ENCODE measurements around the gene GATA3. TPM values are rescaled to one million over a fixed set of nuclear protein-coding genes. Genes with fewer than 3 reads are reported as not detected.

GATA3 gene
- total and polyA plus RNA-seq, 2 experiments from 2014 or later = 0.23 TPM; not detected in 1

DNA sequence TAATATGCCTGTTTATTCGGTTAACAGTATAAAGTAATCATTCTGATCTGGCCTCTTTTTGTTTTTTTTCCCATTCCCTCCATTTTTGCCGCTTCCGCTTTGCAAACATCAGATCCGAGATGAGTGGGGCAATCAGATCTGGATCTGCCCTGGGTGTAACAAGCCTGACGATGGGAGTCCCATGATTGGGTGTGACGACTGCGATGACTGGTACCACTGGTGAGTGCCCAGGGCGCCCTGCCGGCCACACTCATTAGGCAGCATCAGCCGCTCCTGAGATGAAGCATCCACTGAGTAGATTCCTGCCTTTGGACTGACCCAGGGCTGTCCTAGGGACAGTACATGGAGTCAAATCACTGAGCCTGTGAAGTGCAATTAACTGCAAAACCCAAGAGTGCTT, 40.9 kb upstream of the GATA3 start:
- Histone ChIP-seq H3F3A (replicated peaks; ENCODE audit: low read depth) (no peaks in the 10 kb centered on the region), H3K4me1 (ENCODE audit: insufficient read depth) (peaks cover 16% of the 10 kb centered on the region; the same call in 1 of the 2 replicates), H3K27me3 (ENCODE audit: insufficient read depth) (no peaks in the 10 kb centered on the region), H3K4me2 (no peak overlapping the region), H3K79me2 (replicated peaks; ENCODE audit: insufficient read depth) (no peaks in the 10 kb centered on the region), H3K9me2 (ENCODE audit: insufficient read depth) (no peaks in the 10 kb centered on the region), H3K27ac (ENCODE audit: low read depth) (no peak overlapping the region), H2AFZ (no peak overlapping the region), H3K36me3 (ENCODE audit: insufficient read depth) (no peaks in the 10 kb centered on the region), H3K4me3 (no peak overlapping the region), H4K20me1 (replicated peaks; ENCODE audit: insufficient read depth) (no peaks in the 10 kb centered on the region)
- Mint-ChIP-seq H3K4me3 (no peak overlapping the region), H3K36me3 (ENCODE audit: low read depth) (no peaks in the 10 kb centered on the region), H3K9me3 (no peaks in the 10 kb centered on the region), H3K27me3 (ENCODE audit: insufficient read depth, low read depth, poor library complexity) (no peaks in the 10 kb centered on the region), H3K4me1 (peaks cover 14% of the 10 kb centered on the region), H3K27ac (no peak overlapping the region)
- TF ChIP-seq, protein P1, sequence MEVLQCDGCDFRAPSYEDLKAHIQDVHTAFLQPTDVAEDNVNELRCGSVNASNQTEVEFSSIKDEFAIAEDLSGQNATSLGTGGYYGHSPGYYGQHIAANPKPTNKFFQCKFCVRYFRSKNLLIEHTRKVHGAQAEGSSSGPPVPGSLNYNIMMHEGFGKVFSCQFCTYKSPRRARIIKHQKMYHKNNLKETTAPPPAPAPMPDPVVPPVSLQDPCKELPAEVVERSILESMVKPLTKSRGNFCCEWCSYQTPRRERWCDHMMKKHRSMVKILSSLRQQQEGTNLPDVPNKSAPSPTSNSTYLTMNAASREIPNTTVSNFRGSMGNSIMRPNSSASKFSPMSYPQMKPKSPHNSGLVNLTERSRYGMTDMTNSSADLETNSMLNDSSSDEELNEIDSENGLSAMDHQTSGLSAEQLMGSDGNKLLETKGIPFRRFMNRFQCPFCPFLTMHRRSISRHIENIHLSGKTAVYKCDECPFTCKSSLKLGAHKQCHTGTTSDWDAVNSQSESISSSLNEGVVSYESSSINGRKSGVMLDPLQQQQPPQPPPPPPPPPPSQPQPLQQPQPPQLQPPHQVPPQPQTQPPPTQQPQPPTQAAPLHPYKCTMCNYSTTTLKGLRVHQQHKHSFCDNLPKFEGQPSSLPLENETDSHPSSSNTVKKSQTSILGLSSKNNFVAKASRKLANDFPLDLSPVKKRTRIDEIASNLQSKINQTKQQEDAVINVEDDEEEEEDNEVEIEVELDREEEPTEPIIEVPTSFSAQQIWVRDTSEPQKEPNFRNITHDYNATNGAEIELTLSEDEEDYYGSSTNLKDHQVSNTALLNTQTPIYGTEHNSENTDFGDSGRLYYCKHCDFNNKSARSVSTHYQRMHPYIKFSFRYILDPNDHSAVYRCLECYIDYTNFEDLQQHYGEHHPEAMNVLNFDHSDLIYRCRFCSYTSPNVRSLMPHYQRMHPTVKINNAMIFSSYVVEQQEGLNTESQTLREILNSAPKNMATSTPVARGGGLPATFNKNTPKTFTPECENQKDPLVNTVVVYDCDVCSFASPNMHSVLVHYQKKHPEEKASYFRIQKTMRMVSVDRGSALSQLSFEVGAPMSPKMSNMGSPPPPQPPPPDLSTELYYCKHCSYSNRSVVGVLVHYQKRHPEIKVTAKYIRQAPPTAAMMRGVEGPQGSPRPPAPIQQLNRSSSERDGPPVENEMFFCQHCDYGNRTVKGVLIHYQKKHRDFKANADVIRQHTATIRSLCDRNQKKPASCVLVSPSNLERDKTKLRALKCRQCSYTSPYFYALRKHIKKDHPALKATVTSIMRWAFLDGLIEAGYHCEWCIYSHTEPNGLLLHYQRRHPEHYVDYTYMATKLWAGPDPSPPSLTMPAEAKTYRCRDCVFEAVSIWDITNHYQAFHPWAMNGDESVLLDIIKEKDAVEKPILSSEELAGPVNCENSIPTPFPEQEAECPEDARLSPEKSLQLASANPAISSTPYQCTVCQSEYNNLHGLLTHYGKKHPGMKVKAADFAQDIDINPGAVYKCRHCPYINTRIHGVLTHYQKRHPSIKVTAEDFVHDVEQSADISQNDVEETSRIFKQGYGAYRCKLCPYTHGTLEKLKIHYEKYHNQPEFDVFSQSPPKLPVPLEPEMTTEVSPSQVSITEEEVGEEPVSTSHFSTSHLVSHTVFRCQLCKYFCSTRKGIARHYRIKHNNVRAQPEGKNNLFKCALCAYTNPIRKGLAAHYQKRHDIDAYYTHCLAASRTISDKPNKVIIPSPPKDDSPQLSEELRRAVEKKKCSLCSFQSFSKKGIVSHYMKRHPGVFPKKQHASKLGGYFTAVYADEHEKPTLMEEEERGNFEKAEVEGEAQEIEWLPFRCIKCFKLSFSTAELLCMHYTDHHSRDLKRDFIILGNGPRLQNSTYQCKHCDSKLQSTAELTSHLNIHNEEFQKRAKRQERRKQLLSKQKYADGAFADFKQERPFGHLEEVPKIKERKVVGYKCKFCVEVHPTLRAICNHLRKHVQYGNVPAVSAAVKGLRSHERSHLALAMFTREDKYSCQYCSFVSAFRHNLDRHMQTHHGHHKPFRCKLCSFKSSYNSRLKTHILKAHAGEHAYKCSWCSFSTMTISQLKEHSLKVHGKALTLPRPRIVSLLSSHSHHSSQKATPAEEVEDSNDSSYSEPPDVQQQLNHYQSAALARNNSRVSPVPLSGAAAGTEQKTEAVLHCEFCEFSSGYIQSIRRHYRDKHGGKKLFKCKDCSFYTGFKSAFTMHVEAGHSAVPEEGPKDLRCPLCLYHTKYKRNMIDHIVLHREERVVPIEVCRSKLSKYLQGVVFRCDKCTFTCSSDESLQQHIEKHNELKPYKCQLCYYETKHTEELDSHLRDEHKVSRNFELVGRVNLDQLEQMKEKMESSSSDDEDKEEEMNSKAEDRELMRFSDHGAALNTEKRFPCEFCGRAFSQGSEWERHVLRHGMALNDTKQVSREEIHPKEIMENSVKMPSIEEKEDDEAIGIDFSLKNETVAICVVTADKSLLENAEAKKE (CRISPR knock-in tag; IDR thresholded peaks at IDR 0.05) = no peak
- TF ChIP-seq NANOG (IDR thresholded peaks at IDR 0.05; ENCODE audit: borderline replicate concordance) = no peak
- no peak for TF ChIP-seq EZH2phosphoT487 (IDR thresholded peaks at IDR 0.05; ENCODE audit: unreplicated experiment)
- ATAC-seq (no peak), DNase-seq (ENCODE audit: low spot score) (no peak)

DNA sequence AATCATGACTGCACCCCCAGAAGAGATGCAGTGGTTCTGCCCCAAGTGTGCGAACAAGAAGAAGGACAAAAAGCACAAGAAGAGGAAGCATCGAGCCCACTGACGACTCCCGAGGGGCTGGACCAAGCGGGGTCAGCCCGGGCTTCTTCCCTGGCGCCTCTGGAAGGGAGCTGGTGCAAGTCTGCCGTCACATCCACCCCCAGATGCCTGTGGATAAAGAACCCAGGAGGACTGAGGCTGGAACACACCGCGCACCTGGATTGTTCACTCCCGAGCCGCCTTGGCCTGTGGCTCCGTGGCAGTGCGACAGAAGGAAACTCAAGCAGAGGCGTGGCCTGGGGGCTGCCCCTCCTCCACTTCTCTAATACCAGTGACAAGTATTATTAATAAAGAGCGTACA, 39.8 kb upstream of the GATA3 start:
- Histone ChIP-seq H3K79me2 (replicated peaks; ENCODE audit: insufficient read depth) (no peaks in the 10 kb centered on the region), H4K20me1 (replicated peaks; ENCODE audit: insufficient read depth) (no peaks in the 10 kb centered on the region), H3K4me1 (ENCODE audit: insufficient read depth) (peaks cover 16% of the 10 kb centered on the region; the same call in 1 of the 2 replicates), H3K4me3 (no peak overlapping the region), H3K27me3 (ENCODE audit: insufficient read depth) (no peaks in the 10 kb centered on the region), H3K36me3 (ENCODE audit: insufficient read depth) (no peaks in the 10 kb centered on the region), H3K27ac (ENCODE audit: low read depth) (no peak overlapping the region), H3F3A (replicated peaks; ENCODE audit: low read depth) (no peaks in the 10 kb centered on the region), H3K4me2 (no peak overlapping the region), H2AFZ (no peak overlapping the region), H3K9me2 (ENCODE audit: insufficient read depth) (no peaks in the 10 kb centered on the region)
- Mint-ChIP-seq H3K4me3 (no peak overlapping the region), H3K27me3 (ENCODE audit: insufficient read depth, low read depth, poor library complexity) (no peaks in the 10 kb centered on the region), H3K36me3 (ENCODE audit: low read depth) (no peaks in the 10 kb centered on the region), H3K4me1 (peaks cover 14% of the 10 kb centered on the region), H3K9me3 (no peaks in the 10 kb centered on the region), H3K27ac (no peak overlapping the region)
- no peak for ATAC-seq
- no peak for DNase-seq (ENCODE audit: low spot score)
- TF ChIP-seq JUNB (IDR thresholded peaks at IDR 0.05; ENCODE audit: unreplicated experiment) (no peak), EZH2phosphoT487 (IDR thresholded peaks at IDR 0.05; ENCODE audit: unreplicated experiment) (no peak)
- TF ChIP-seq, protein P1 (CRISPR knock-in tag; IDR thresholded peaks at IDR 0.05) = no peak
- TF ChIP-seq, protein P2, sequence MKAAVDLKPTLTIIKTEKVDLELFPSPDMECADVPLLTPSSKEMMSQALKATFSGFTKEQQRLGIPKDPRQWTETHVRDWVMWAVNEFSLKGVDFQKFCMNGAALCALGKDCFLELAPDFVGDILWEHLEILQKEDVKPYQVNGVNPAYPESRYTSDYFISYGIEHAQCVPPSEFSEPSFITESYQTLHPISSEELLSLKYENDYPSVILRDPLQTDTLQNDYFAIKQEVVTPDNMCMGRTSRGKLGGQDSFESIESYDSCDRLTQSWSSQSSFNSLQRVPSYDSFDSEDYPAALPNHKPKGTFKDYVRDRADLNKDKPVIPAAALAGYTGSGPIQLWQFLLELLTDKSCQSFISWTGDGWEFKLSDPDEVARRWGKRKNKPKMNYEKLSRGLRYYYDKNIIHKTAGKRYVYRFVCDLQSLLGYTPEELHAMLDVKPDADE (IDR thresholded peaks at IDR 0.05) = no peak

All from GM23338 (cell line).